Germinal center (tissue), 1 donor: ENCODE measurements around the gene TLE1.
A peak's percentile ranks its signal among the peaks of the same experiment; 100 is the strongest.
"Not testable (repeated sequence)": the region's sequence is repeated elsewhere in the genome, so short reads cannot be mapped to it uniquely, and the experiment has no call there.

Experiments
- DNase-seq: peaks from one replicate; pipeline ENCODE4 v3.0.0; 2012; ENCODE audit warnings: mixed read lengths, low spot score

The TLE1 gene

GRCh38 chr9:81621785-81622259 lies 67.5 kb downstream of the TLE1 start:
- no peak for DNase-seq

- no peak for DNase-seq
Observed at GRCh38 chr9:81621118-81621517, 68.2 kb downstream of the TLE1 start.

GRCh38 chr9:81620002-81620390 lies 69.4 kb downstream of the TLE1 start:
- peak; percentile 6 for DNase-seq

GRCh38 chr9:81619353-81620001 lies 69.9 kb downstream of the TLE1 start:
- DNase-seq, result no peak

- no peak for DNase-seq
Observed at GRCh38 chr9:81618923-81619322, 70.4 kb downstream of the TLE1 start.

GRCh38 chr9:81616141-81616540 lies 73.2 kb downstream of the TLE1 start:
- no peak for DNase-seq

- no peak for DNase-seq
Observed at GRCh38 chr9:81614335-81614734, 75.0 kb downstream of the TLE1 start.

GRCh38 chr9:81613002-81613812 lies 76.1 kb downstream of the TLE1 start:
- DNase-seq, result no peak

- no peak for DNase-seq
Observed at GRCh38 chr9:81611664-81612063, 77.7 kb downstream of the TLE1 start.

GRCh38 chr9:81610740-81611107 lies 78.6 kb downstream of the TLE1 start:
- DNase-seq, result no peak

GRCh38 chr9:81609782-81610739 lies 79.3 kb downstream of the TLE1 start:
- peak; percentile 25 for DNase-seq

- no peak for DNase-seq
Observed at GRCh38 chr9:81608289-81608657, 81.1 kb downstream of the TLE1 start.

- no peak for DNase-seq
Observed at GRCh38 chr9:81607593-81608288, 81.6 kb downstream of the TLE1 start.

GRCh38 chr9:81606261-81606660 lies 83.1 kb downstream of the TLE1 start:
- not testable (repeated sequence) for DNase-seq

GRCh38 chr9:81605170-81605670 lies 84.1 kb downstream of the TLE1 start:
- DNase-seq, result no peak

- DNase-seq, result no peak
Observed at GRCh38 chr9:81604306-81605169, 84.8 kb downstream of the TLE1 start.

- DNase-seq, result no peak
Observed at GRCh38 chr9:81602887-81603680, 86.3 kb downstream of the TLE1 start.

- DNase-seq, result no peak
Observed at GRCh38 chr9:81601639-81602623, 87.4 kb downstream of the TLE1 start.

- no peak for DNase-seq
Observed at GRCh38 chr9:81600631-81601030, 88.7 kb downstream of the TLE1 start.
